HEK293 (cell line): ENCODE results near the gene HSD17B8.

Source experiments
- GLIS2 ChIP-seq: fragments of 450-650 bp; formaldehyde crosslinking; IDR thresholded peaks from 2 replicates; pipeline ENCODE4 v1.5.1; 2016; ENCODE audit warnings: missing biosample characterization, missing genetic modification characterization
- PRDM4 ChIP-seq: fragments of 450-650 bp; formaldehyde crosslinking; IDR thresholded peaks from 2 replicates; pipeline ENCODE4 v1.5.1; 2017; ENCODE audit warnings: missing biosample characterization, missing genetic modification characterization
- ZBTB26 ChIP-seq: fragments of 450-650 bp; formaldehyde crosslinking; optimal IDR thresholded peaks from 2 replicates; pipeline ENCODE3; 2016; ENCODE audit warnings: missing biosample characterization, mild to moderate bottlenecking, missing genetic modification characterization
- ZNF132 ChIP-seq: fragments of 450-650 bp; formaldehyde crosslinking; IDR thresholded peaks from 2 replicates; pipeline ENCODE4 v1.5.1; 2017; ENCODE audit warnings: missing biosample characterization, missing genetic modification characterization, borderline replicate concordance
- ZNF175 ChIP-seq: fragments of 450-650 bp; formaldehyde crosslinking; IDR thresholded peaks from 2 replicates; pipeline ENCODE4 v1.5.1; 2016; ENCODE audit warnings: missing biosample characterization, missing genetic modification characterization
- ZNF37A ChIP-seq: fragments of 450-650 bp; IDR thresholded peaks from 2 replicates; pipeline ENCODE4 v1.5.1; 2018; ENCODE audit warnings: missing biosample characterization, missing genetic modification characterization
- ZNF394 ChIP-seq: fragments of 450-650 bp; formaldehyde crosslinking; IDR thresholded peaks from 2 replicates; pipeline ENCODE4 v1.5.1; 2016; ENCODE audit warnings: missing biosample characterization, missing genetic modification characterization, mild to moderate bottlenecking, moderate library complexity, borderline replicate concordance
- ZNF449 ChIP-seq: fragments of 450-650 bp; formaldehyde crosslinking; IDR thresholded peaks from 2 replicates; pipeline ENCODE4 v1.5.1; 2017; ENCODE audit warnings: missing biosample characterization, mild to moderate bottlenecking, missing genetic modification characterization, moderate library complexity
- ZNF571 ChIP-seq: fragments of 450-650 bp; formaldehyde crosslinking; IDR thresholded peaks from 2 replicates; pipeline ENCODE4 v1.5.0; 2017; ENCODE audit warnings: missing biosample characterization, missing genetic modification characterization
- ZNF610 ChIP-seq: fragments of 450-650 bp; formaldehyde crosslinking; IDR thresholded peaks from 2 replicates; pipeline ENCODE4 v1.5.1; 2016; ENCODE audit warnings: missing biosample characterization, missing genetic modification characterization, borderline replicate concordance
- ZNF623 ChIP-seq: fragments of 450-650 bp; formaldehyde crosslinking; IDR thresholded peaks from 2 replicates; pipeline ENCODE4 v1.5.1; 2016; ENCODE audit warnings: missing biosample characterization, missing genetic modification characterization
- ZNF658 ChIP-seq: fragments of 450-650 bp; formaldehyde crosslinking; IDR thresholded peaks from 2 replicates; pipeline ENCODE4; 2016; ENCODE audit warnings: missing biosample characterization, missing genetic modification characterization
- ZNF677 ChIP-seq: fragments of 450-650 bp; IDR thresholded peaks from 2 replicates; pipeline ENCODE4 v1.5.0; 2018; ENCODE audit warnings: missing biosample characterization, mild to moderate bottlenecking, missing genetic modification characterization, moderate library complexity
- ZNF776 ChIP-seq: fragments of 450-650 bp; formaldehyde crosslinking; IDR thresholded peaks from 2 replicates; pipeline ENCODE4 v1.5.0; 2017; ENCODE audit warnings: missing biosample characterization, missing genetic modification characterization, borderline replicate concordance
- ZNF837 ChIP-seq: fragments of 450-650 bp; formaldehyde crosslinking; IDR thresholded peaks from 2 replicates; pipeline ENCODE4 v1.5.1; 2016; ENCODE audit warnings: missing biosample characterization, missing genetic modification characterization
- ZSCAN5A ChIP-seq: fragments of 450-650 bp; formaldehyde crosslinking; IDR thresholded peaks from 2 replicates; pipeline ENCODE4 v1.5.1; 2016; ENCODE audit warnings: missing biosample characterization, missing genetic modification characterization
- TF ChIP-seq, protein P1 (sequence below): fragments of 450-650 bp; formaldehyde crosslinking; IDR thresholded peaks from 2 replicates; pipeline ENCODE4 v1.5.1; 2016; ENCODE audit warnings: missing biosample characterization, missing genetic modification characterization

HSD17B8 gene

DNA sequence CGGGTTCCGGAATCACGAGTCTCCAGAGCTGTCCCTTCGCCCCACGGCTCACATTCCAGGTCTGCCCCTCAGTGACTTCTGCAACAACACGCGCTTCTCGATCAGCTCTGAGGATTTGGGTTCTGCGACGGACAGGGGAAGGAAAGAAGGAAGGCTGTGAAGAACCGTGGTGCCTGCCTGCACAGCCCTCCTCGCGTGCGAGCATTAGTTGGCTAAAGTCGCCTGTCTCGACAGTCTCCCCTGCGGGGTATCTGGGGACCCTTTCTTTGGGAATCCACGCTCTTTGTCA, 44.1 kb downstream of the HSD17B8 start (continued):
- TF ChIP-seq ZNF623 (0 out of 2 replicates have a peak, but pooled peaks have one; percentile 2), ZNF132 (tag by site-specific recombination) (no peak), ZNF394 (tag by site-specific recombination) (peak; percentile 9; the same call in 1 of the 2 replicates), ZNF175 (tag by site-specific recombination) (no peak), ZNF449 (tag by site-specific recombination) (no peak), ZNF837 (tag by site-specific recombination) (no peak), GLIS2 (0 out of 2 replicates have a peak, but pooled peaks have one; percentile 6), ZNF658 (tag by site-specific recombination) (no peak), PRDM4 (tag by site-specific recombination) (no peak), ZNF571 (tag by site-specific recombination) (no peak), ZSCAN5A (tag by site-specific recombination) (no peak), ZNF37A (no peak), ZNF776 (tag by site-specific recombination) (no peak), ZNF610 (no peak), ZBTB26 (tag by site-specific recombination) (no peak), ZNF677 (tag by site-specific recombination) (no peak)
- TF ChIP-seq, protein P1, sequence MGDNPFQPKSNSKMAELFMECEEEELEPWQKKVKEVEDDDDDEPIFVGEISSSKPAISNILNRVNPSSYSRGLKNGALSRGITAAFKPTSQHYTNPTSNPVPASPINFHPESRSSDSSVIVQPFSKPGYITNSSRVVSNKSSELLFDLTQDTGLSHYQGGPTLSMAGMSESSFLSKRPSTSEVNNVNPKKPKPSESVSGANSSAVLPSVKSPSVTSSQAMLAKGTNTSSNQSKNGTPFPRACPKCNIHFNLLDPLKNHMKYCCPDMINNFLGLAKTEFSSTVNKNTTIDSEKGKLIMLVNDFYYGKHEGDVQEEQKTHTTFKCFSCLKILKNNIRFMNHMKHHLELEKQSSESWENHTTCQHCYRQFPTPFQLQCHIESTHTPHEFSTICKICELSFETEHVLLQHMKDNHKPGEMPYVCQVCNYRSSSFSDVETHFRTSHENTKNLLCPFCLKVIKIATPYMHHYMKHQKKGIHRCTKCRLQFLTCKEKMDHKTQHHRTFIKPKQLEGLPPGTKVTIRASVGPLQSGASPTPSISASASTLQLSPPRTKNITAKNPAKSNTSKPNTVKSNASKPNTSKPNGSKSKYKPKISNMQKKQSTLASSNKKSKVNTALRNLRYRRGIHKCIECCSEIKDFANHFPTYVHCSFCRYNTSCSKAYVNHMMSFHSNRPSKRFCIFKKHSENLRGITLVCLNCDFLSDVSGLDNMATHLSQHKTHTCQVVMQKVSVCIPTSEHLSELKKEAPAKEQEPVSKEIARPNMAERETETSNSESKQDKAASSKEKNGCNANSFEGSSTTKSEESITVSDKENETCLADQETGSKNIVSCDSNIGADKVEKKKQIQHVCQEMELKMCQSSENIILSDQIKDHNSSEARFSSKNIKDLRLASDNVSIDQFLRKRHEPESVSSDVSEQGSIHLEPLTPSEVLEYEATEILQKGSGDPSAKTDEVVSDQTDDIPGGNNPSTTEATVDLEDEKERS: no peak
- TF ChIP-seq, all 188 proteins: peak for 11
